HCT116 (cell line): ENCODE measurements around the gene ZNF414. TPM values are rescaled to one million over a fixed set of nuclear protein-coding genes. Genes with fewer than 3 reads are reported as not detected.

Experiments
- ATAC-seq: fragments of 200-7000 bp; cut with Tn5 transposase; 2 replicates; pipeline ENCODE4 v1.9.1; 2020; ENCODE audit warnings: mild to moderate bottlenecking, moderate library complexity
- BruUV-seq: library from RNA; stranded (reverse); fragments of 400-500 nt; replicated peaks from 2 replicates; lab custom pipeline; 2021; lab: Mats Ljungman, UMichigan
- CTCF ChIA-PET: fragments of 300-600 bp; sonication (Branson Sonifier 250); formaldehyde crosslinking; loops from one replicate; lab custom pipeline; 2021; ENCODE audit warnings: antibody characterized with exemption; lab: Charles Lee
- POLR2A ChIA-PET: fragments of 300-600, 350-600 bp; sonication (Branson Sonifier 250); formaldehyde crosslinking; loops from one replicate; lab custom pipeline; 2021; ENCODE audit warnings: antibody characterized with exemption; lab: Charles Lee
- RAD21 ChIA-PET, 2 experiments: fragments of 300-600 bp; sonication (Branson Sonifier 250); formaldehyde crosslinking; loops; one replicate each; lab custom pipeline; 2023; ENCODE audit warnings: low total read pairs in 2 of 2; ENCODE audit not compliant: uncharacterized antibody in 2 of 2, unreplicated experiment in 2 of 2, low non-redundant PET in 1 of 2; lab: Charles Lee
- DNase-seq: peaks from one replicate; pipeline ENCODE4 v3.0.0-alpha.2; 2010; ENCODE audit warnings: low read depth, low spot score
- H2AFZ ChIP-seq: fragments of 200-600 bp; shearing (Covaris generic), sonication (generic); 2 replicates; pipeline ENCODE4 v1.6.1; 2017; ENCODE audit warnings: low read depth, mixed run types, mixed read lengths, antibody characterized with exemption, low read length; ENCODE audit not compliant: poor library complexity, severe bottlenecking
- H3K27ac ChIP-seq: 2 replicates; pipeline ENCODE4 v1.5.1; 2012; ENCODE audit warnings: low read depth, low read length
- H3K27me3 ChIP-seq: fragments of 200-600 bp; sonication (generic); 2 replicates; pipeline ENCODE4 v1.6.1; 2016; ENCODE audit warnings: mixed run types, low read length, mixed read lengths; ENCODE audit not compliant: insufficient read depth
- H3K36me3 ChIP-seq, 2 experiments: fragments of 200-500 bp in 1 of 2; fragments of 200-600 bp in 1 of 2; sonication (Bioruptor generic) in 1 of 2; sonication (generic) in 1 of 2; 2 replicates each; pipeline versions ENCODE4 v1.5.1 to v1.6.1; 2014 to 2016; ENCODE audit warnings: low read length in 2 of 2, inconsistent platforms in 1 of 2, mixed read lengths in 1 of 2, mixed run types in 1 of 2; ENCODE audit not compliant: insufficient read depth in 2 of 2, control insufficient read depth in 1 of 2
- H3K4me1 ChIP-seq, 2 experiments: fragments of 200-600 bp in 1 of 2; sonication (generic) in 1 of 2; 2 replicates each; pipeline versions ENCODE4 v1.5.1 to v1.6.1; 2012 to 2017; ENCODE audit warnings: low read length in 2 of 2, inconsistent platforms in 1 of 2, mild to moderate bottlenecking in 1 of 2, mixed read lengths in 1 of 2, mixed run types in 1 of 2, moderate library complexity in 1 of 2; ENCODE audit not compliant: insufficient read depth in 2 of 2, control insufficient read depth in 1 of 2
- H3K4me2 ChIP-seq: fragments of 200-600 bp; sonication (generic); 2 replicates; pipeline ENCODE4 v1.6.1; 2017; ENCODE audit warnings: mixed run types, low read length, mixed read lengths
- H3K4me3 ChIP-seq, 2 experiments: fragments of 200-600 bp in 1 of 2; sonication (generic) in 1 of 2; replicated peaks in 1 of 2; 2 replicates each; pipeline ENCODE4 v1.5.1; 2011 to 2016; ENCODE audit warnings: low read length in 2 of 2, control low read depth in 1 of 2, low read depth in 1 of 2, mild to moderate bottlenecking in 1 of 2, mixed read lengths in 1 of 2, mixed run types in 1 of 2
- H3K79me2 ChIP-seq: fragments of 200-600 bp; sonication (generic); 2 replicates; pipeline ENCODE4 v1.6.1; 2017; ENCODE audit warnings: mild to moderate bottlenecking, mixed run types, low read length, moderate library complexity, mixed read lengths; ENCODE audit not compliant: insufficient read depth
- H3K9ac ChIP-seq: fragments of 200-600 bp; sonication (generic); 2 replicates; pipeline ENCODE4 v1.6.1; 2016; ENCODE audit warnings: low read length, mixed read lengths
- H3K9me2 ChIP-seq: fragments of 200-600 bp; sonication (generic), shearing (Covaris generic); 2 replicates; pipeline ENCODE4 v1.6.1; 2017; ENCODE audit warnings: mixed run types, mild to moderate bottlenecking, moderate library complexity; ENCODE audit not compliant: insufficient read depth
- H3K9me3 ChIP-seq, 2 experiments: fragments of 200-500 bp in 1 of 2; fragments of 200-600 bp in 1 of 2; sonication (Bioruptor generic) in 1 of 2; sonication (generic) in 1 of 2; 2 replicates each; pipeline ENCODE4 v1.6.1; 2014 to 2017; ENCODE audit warnings: low read length in 2 of 2, mixed read lengths in 2 of 2, inconsistent platforms in 1 of 2, low read depth in 1 of 2, mild to moderate bottlenecking in 1 of 2, mixed run types in 1 of 2, moderate library complexity in 1 of 2; ENCODE audit not compliant: control insufficient read depth in 1 of 2, insufficient read depth in 1 of 2
- H4K20me1 ChIP-seq: fragments of 200-600 bp; sonication (generic), shearing (Covaris generic); 2 replicates; pipeline ENCODE4 v1.6.1; 2017; ENCODE audit warnings: mixed run types, mild to moderate bottlenecking, moderate library complexity; ENCODE audit not compliant: insufficient read depth
- EGR1 ChIP-seq: IDR thresholded peaks from 2 replicates; pipeline ENCODE4 v1.6.1; 2012; ENCODE audit warnings: low read depth
- ELF1 ChIP-seq: IDR thresholded peaks from 2 replicates; pipeline ENCODE4 v1.6.1; 2012; ENCODE audit warnings: low read depth, borderline replicate concordance
- EZH2 ChIP-seq: fragments of 200-600 bp; sonication (generic); IDR thresholded peaks from 2 replicates; pipeline ENCODE4 v1.6.1; 2017; ENCODE audit warnings: antibody characterized with exemption, mixed run types
- EZH2phosphoT487 ChIP-seq: fragments of 200-600 bp; IDR thresholded peaks from 2 replicates; pipeline ENCODE4 v1.6.1; 2018; ENCODE audit warnings: antibody characterized with exemption, borderline replicate concordance
- FOSL1 ChIP-seq: IDR thresholded peaks from 2 replicates; pipeline ENCODE4 v1.6.1; 2012; ENCODE audit warnings: low read depth
- JUND ChIP-seq: IDR thresholded peaks from 2 replicates; pipeline ENCODE4 v1.6.1; 2012
- POLR2A ChIP-seq: IDR thresholded peaks from 2 replicates; pipeline ENCODE4 v1.7.0; 2011; ENCODE audit warnings: borderline replicate concordance; ENCODE audit not compliant: insufficient read depth, insufficient read length; ENCODE audit errors: extremely low read depth
- TCF7L2 ChIP-seq: IDR thresholded peaks from 2 replicates; pipeline ENCODE4 v1.7.0; 2011; ENCODE audit warnings: borderline replicate concordance, inconsistent platforms; ENCODE audit not compliant: insufficient read depth, insufficient read length; ENCODE audit errors: extremely low read depth
- ZNF274 ChIP-seq: fragments of 200-500 bp; sonication (Bioruptor generic); IDR thresholded peaks from 2 replicates; pipeline ENCODE4 v1.6.1; 2014; ENCODE audit warnings: mild to moderate bottlenecking, low read depth, low read length, inconsistent platforms
- intact Hi-C: fragments of 100-400 bp; cut with micrococcal nuclease; formaldehyde crosslinking; loops from 2 replicates; pipeline ENCODE4 v1.10.0; 2022
- total RNA-seq: library from RNA; stranded (reverse); gene quantifications from one replicate; pipeline ENCODE4 v1.2.1, GENCODE V29; 2021; ENCODE audit not compliant: unreplicated experiment
- TF ChIP-seq, protein P1 (sequence below): IDR thresholded peaks from 2 replicates; pipeline ENCODE4 v1.6.1; 2012; ENCODE audit warnings: low read depth
- TF ChIP-seq, protein P2 (sequence below): IDR thresholded peaks from 2 replicates; pipeline ENCODE4 v1.6.1; 2012
- TF ChIP-seq, protein P3 (sequence below): IDR thresholded peaks from 2 replicates; pipeline ENCODE4 v1.6.1; 2012
- TF ChIP-seq, protein P4 (sequence below): IDR thresholded peaks from 2 replicates; pipeline ENCODE4 v1.6.1; 2011; ENCODE audit warnings: mild to moderate bottlenecking, low read length, moderate library complexity; ENCODE audit not compliant: insufficient replicate concordance; ENCODE audit errors: extremely low read depth
- TF ChIP-seq, protein P5 (sequence below), 3 experiments: fragments of 200-600 bp in 1 of 3; sonication (generic) in 1 of 3; IDR thresholded peaks in 2 of 3; conservative IDR thresholded peaks in 1 of 3; 2 replicates each; pipeline ENCODE4 v1.5.1; 2012 to 2017; ENCODE audit warnings: low read depth in 2 of 3, low read length in 2 of 3, antibody characterized with exemption in 1 of 3, borderline replicate concordance in 1 of 3, control low read depth in 1 of 3, mild to moderate bottlenecking in 1 of 3, mixed read lengths in 1 of 3, mixed run types in 1 of 3, moderate library complexity in 1 of 3; ENCODE audit not compliant: insufficient read depth in 1 of 3

The ZNF414 gene
- total RNA-seq, 1 experiment from 2014 or later: 31.9 TPM

DNA sequence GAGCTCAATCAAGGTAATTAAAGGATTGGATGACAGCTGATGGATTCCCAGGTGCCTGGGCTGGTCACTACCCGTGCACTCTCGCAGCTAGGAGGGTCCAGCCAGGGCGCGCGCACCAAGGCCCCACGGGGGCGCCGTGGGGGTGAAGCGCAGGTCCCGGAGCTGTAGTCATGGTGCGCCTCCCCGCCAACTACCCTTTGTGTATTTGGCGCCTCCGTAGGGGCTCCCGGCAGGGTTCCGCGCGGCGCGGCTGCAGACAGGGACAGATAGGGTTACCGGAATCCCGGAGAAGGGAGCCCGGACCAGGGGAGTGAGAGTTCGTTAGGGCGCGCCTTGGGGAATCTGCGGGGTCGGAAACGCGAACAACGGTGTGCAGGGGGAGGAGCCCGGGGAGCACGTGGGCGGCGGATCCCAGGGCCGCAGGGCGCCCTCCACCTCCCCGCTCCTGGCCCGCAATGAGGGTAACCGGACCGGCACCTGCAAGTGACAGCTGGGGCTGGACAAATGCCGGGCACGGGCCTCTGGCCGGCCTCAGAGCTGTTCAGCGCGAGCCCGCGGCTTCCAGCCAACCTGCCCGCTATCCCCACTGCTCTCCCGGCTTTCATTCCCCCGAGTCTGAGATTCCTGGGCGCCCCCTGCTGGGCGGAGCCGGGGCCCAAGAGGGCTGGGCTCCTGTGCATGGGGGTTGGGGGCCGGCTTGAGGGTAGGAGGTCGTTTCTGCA is 8.1 kb downstream of the ZNF414 start (continued):
- TF ChIP-seq, protein P1, sequence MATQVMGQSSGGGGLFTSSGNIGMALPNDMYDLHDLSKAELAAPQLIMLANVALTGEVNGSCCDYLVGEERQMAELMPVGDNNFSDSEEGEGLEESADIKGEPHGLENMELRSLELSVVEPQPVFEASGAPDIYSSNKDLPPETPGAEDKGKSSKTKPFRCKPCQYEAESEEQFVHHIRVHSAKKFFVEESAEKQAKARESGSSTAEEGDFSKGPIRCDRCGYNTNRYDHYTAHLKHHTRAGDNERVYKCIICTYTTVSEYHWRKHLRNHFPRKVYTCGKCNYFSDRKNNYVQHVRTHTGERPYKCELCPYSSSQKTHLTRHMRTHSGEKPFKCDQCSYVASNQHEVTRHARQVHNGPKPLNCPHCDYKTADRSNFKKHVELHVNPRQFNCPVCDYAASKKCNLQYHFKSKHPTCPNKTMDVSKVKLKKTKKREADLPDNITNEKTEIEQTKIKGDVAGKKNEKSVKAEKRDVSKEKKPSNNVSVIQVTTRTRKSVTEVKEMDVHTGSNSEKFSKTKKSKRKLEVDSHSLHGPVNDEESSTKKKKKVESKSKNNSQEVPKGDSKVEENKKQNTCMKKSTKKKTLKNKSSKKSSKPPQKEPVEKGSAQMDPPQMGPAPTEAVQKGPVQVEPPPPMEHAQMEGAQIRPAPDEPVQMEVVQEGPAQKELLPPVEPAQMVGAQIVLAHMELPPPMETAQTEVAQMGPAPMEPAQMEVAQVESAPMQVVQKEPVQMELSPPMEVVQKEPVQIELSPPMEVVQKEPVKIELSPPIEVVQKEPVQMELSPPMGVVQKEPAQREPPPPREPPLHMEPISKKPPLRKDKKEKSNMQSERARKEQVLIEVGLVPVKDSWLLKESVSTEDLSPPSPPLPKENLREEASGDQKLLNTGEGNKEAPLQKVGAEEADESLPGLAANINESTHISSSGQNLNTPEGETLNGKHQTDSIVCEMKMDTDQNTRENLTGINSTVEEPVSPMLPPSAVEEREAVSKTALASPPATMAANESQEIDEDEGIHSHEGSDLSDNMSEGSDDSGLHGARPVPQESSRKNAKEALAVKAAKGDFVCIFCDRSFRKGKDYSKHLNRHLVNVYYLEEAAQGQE: no peak
- TF ChIP-seq, protein P2, sequence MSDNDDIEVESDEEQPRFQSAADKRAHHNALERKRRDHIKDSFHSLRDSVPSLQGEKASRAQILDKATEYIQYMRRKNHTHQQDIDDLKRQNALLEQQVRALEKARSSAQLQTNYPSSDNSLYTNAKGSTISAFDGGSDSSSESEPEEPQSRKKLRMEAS: peak; percentile 80

DNA sequence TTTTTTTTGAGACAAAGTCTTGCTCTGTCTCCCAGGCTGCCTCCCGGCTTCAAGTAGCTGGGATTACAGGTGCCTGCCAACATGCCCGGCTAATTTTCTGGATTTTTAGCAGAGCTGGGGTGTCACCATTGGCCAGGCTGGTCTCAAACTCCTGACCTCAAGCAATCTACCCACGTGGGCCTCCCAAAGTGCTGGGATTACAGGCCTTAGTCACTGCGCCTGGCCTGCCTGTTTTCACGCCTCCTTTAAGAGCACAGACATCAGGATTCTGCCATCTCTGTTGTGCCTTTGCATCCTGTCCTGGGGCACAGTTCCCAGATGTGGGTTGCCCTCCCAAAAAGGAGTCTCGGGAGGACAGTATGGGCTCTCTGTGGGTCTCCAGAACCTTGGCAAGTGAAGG is 9.0 kb downstream of the ZNF414 start:
- DNase-seq (no peak), ATAC-seq (no peak)
- TF ChIP-seq EZH2 (no peak), EZH2phosphoT487 (no peak), ZNF274 (no peak), JUND (no peak), TCF7L2 (no peak), ELF1 (no peak), POLR2A (no peak), FOSL1 (no peak), EGR1 (no peak)
- TF ChIP-seq, protein P3, sequence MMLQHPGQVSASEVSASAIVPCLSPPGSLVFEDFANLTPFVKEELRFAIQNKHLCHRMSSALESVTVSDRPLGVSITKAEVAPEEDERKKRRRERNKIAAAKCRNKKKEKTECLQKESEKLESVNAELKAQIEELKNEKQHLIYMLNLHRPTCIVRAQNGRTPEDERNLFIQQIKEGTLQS: no peak
- TF ChIP-seq, protein P4, sequence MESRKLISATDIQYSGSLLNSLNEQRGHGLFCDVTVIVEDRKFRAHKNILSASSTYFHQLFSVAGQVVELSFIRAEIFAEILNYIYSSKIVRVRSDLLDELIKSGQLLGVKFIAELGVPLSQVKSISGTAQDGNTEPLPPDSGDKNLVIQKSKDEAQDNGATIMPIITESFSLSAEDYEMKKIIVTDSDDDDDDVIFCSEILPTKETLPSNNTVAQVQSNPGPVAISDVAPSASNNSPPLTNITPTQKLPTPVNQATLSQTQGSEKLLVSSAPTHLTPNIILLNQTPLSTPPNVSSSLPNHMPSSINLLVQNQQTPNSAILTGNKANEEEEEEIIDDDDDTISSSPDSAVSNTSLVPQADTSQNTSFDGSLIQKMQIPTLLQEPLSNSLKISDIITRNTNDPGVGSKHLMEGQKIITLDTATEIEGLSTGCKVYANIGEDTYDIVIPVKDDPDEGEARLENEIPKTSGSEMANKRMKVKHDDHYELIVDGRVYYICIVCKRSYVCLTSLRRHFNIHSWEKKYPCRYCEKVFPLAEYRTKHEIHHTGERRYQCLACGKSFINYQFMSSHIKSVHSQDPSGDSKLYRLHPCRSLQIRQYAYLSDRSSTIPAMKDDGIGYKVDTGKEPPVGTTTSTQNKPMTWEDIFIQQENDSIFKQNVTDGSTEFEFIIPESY: no peak
- TF ChIP-seq, protein P5, sequence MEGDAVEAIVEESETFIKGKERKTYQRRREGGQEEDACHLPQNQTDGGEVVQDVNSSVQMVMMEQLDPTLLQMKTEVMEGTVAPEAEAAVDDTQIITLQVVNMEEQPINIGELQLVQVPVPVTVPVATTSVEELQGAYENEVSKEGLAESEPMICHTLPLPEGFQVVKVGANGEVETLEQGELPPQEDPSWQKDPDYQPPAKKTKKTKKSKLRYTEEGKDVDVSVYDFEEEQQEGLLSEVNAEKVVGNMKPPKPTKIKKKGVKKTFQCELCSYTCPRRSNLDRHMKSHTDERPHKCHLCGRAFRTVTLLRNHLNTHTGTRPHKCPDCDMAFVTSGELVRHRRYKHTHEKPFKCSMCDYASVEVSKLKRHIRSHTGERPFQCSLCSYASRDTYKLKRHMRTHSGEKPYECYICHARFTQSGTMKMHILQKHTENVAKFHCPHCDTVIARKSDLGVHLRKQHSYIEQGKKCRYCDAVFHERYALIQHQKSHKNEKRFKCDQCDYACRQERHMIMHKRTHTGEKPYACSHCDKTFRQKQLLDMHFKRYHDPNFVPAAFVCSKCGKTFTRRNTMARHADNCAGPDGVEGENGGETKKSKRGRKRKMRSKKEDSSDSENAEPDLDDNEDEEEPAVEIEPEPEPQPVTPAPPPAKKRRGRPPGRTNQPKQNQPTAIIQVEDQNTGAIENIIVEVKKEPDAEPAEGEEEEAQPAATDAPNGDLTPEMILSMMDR (IDR thresholded peaks at IDR 0.05 in 2 of 3, conservative IDR thresholded peaks at IDR 0.05 in 1 of 3; ENCODE audit: borderline replicate concordance in 1 of 3, insufficient read depth in 1 of 3, low read depth in 2 of 3, low read length in 2 of 3): no peak
- ChIA-PET POLR2A (interaction anchor here (2.3 kb wide), 1 partner anchor 9 kb away, joined by 9 read pairs; the partner anchor contains the start of gene ZNF414), RAD21 (interaction anchor here in 1 of 2 experiments (0.6 kb wide), 1 partner anchor 8 kb away, joined by 3 read pairs; no protein-coding TSS in a partner anchor), CTCF (interaction anchor here (1.0 to 2.1 kb wide), 5 partner anchors 9 to 151 kb away, joined by 3 to 14 read pairs (median 6); partner anchors contain the start of gene ZNF414)
- Histone ChIP-seq H3K9ac (no peak overlapping the region), H3K4me3 (no peak overlapping the region), H3K36me3 (no peaks in the 10 kb centered on the region), H3K9me3 (no peaks in the 10 kb centered on the region), H3K27ac (no peak overlapping the region), H2AFZ (no peak overlapping the region), H3K79me2 (no peaks in the 10 kb centered on the region), H3K4me1 (peaks cover 18 to 21% of the 10 kb centered on the region in 2 experiments), H4K20me1 (no peaks in the 10 kb centered on the region), H3K27me3 (no peaks in the 10 kb centered on the region), H3K4me2 (no peak overlapping the region), H3K9me2 (no peaks in the 10 kb centered on the region)
- no TSS peak for BruUV-seq
- intact Hi-C loops: no loop called here
